ENCODE measurements around the gene LRP2. TPM values are rescaled to one million over a fixed set of nuclear protein-coding genes. Genes with fewer than 3 reads are reported as not detected.

Gene LRP2
- total RNA-seq, 1 donor from 2014 or later: 0.24 TPM

DNA sequence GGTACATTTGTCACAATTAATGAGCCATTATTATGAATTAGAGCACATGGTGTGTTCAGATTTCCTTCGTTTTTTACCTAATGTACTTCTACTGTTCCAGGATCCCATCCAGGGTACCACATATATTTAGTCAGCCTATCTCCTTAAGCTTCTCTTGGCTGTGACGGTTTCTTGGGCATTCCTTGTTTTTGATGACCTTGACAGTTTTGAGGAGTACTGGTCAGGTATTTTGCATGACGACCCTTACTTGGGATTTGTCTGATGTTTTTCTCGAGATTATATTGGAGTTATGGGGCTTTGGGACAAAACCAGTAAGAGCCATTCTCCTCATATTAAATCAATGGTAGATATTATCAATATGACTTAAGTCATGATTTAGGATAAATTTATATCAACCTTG lies 10.2 kb upstream of the LRP2 start:
- no peak for DNase-seq (ENCODE audit: extremely low spot score, unreplicated experiment)
- H3K27me3 Mint-ChIP-seq (ENCODE audit: unreplicated experiment): peaks cover 45% of the 10 kb centered on the region
- no peak overlapping the region for H3K27ac Mint-ChIP-seq (ENCODE audit: unreplicated experiment)
- H3K4me1 Mint-ChIP-seq (ENCODE audit: unreplicated experiment): no peaks in the 10 kb centered on the region
- no peaks in the 10 kb centered on the region for H3K36me3 Mint-ChIP-seq (ENCODE audit: unreplicated experiment)
- no peak overlapping the region for H3K4me3 Mint-ChIP-seq (ENCODE audit: unreplicated experiment)
- TF ChIP-seq, protein P1, sequence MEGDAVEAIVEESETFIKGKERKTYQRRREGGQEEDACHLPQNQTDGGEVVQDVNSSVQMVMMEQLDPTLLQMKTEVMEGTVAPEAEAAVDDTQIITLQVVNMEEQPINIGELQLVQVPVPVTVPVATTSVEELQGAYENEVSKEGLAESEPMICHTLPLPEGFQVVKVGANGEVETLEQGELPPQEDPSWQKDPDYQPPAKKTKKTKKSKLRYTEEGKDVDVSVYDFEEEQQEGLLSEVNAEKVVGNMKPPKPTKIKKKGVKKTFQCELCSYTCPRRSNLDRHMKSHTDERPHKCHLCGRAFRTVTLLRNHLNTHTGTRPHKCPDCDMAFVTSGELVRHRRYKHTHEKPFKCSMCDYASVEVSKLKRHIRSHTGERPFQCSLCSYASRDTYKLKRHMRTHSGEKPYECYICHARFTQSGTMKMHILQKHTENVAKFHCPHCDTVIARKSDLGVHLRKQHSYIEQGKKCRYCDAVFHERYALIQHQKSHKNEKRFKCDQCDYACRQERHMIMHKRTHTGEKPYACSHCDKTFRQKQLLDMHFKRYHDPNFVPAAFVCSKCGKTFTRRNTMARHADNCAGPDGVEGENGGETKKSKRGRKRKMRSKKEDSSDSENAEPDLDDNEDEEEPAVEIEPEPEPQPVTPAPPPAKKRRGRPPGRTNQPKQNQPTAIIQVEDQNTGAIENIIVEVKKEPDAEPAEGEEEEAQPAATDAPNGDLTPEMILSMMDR (IDR thresholded peaks at IDR 0.05): no peak
- no peaks in the 10 kb centered on the region for H3K9me3 Mint-ChIP-seq (ENCODE audit: unreplicated experiment)

DNA sequence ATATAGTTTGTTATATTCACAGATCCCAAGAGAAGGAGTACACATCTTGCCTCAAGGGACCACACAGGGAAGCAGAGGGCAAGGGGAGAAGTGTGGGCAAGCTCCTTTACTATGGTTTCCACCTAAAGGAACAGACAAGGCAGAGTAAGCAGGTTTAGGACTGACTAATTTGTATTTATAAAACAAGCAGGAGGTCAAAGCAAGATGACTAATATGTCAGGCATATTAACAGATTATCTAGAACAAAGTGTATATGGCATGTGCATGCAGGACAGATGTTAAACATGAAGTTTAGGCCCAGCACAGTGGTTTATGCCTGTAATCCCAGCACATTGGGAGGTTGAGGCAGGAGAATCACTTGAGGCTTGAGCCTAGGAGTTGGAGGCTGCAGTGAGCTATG lies 3.7 kb upstream of the LRP2 start:
- Mint-ChIP-seq H3K4me1 (ENCODE audit: unreplicated experiment) (peaks cover 39% of the 10 kb centered on the region), H3K4me3 (ENCODE audit: unreplicated experiment) (no peak overlapping the region), H3K36me3 (ENCODE audit: unreplicated experiment) (no peaks in the 10 kb centered on the region), H3K27me3 (ENCODE audit: unreplicated experiment) (peaks cover 40% of the 10 kb centered on the region), H3K9me3 (ENCODE audit: unreplicated experiment) (no peaks in the 10 kb centered on the region), H3K27ac (ENCODE audit: unreplicated experiment) (no peak overlapping the region)
- DNase-seq (ENCODE audit: extremely low spot score, unreplicated experiment): no peak
- TF ChIP-seq, protein P1 (IDR thresholded peaks at IDR 0.05): no peak

DNA sequence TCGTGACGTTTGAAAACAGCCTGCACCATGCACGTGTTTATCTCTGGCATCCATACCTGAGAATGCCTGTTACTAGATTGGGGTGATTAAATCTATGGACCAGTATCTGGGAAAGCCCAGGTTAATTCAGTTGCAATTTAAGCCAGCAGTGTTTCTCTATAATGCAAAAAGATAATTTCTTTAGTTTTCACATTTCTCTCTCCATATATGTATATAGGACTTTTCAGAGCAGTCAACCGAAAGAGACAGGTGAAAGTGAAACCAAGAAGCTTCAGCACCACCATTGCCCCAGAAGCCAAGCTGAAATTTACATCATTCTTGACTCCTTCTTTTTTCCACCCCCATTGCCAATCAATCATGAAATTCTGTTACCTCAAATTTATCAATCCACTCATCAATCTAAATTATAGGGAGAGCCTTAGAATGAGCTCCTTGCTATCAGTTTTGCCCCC lies 2.7 kb upstream of the LRP2 start:
- peak overlapping the region; percentile 12 for H3K27ac Mint-ChIP-seq (ENCODE audit: unreplicated experiment)
- peaks cover 37% of the 10 kb centered on the region for H3K27me3 Mint-ChIP-seq (ENCODE audit: unreplicated experiment)
- H3K36me3 Mint-ChIP-seq (ENCODE audit: unreplicated experiment): no peaks in the 10 kb centered on the region
- TF ChIP-seq, protein P1 (IDR thresholded peaks at IDR 0.05): no peak
- peak overlapping the region; percentile 75 for H3K4me3 Mint-ChIP-seq (ENCODE audit: unreplicated experiment)
- H3K4me1 Mint-ChIP-seq (ENCODE audit: unreplicated experiment): peaks cover 40% of the 10 kb centered on the region
- H3K9me3 Mint-ChIP-seq (ENCODE audit: unreplicated experiment): no peaks in the 10 kb centered on the region
- DNase-seq (ENCODE audit: extremely low spot score, unreplicated experiment): no peak

DNA sequence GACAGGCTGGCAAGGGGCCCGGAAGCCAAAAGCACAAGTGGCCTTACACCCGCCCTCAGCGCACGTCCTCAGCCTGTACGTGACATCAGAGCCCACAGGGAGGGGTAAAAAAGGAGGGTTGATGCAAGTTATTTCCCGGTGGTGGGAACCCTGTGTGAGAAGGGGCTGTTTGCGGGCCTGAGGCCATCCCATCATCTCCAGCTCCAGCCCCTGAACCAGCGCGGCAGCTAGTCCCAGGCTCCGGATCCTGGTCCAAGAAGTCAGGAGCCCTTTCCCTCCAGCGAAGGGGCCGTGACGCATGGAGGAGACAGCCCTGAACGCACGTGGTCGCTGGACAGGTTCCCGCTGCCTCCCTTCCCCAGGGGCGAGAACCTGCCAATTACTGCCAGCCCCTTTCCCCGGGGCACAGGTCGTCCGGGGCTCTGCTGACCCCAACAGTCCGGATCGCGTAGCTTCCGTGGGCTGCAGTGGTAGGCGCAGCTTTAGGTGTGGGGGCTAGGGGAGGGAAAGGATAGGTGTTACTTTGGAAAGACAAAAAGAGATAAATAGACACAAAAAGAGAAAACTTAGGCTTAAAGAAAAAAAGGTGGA lies 1.3 kb upstream of the LRP2 start:
- Mint-ChIP-seq H3K4me3 (ENCODE audit: unreplicated experiment) (peak overlapping the region; percentile 75), H3K4me1 (ENCODE audit: unreplicated experiment) (peaks cover 40% of the 10 kb centered on the region), H3K27ac (ENCODE audit: unreplicated experiment) (no peak overlapping the region), H3K27me3 (ENCODE audit: unreplicated experiment) (peaks cover 41% of the 10 kb centered on the region), H3K9me3 (ENCODE audit: unreplicated experiment) (no peaks in the 10 kb centered on the region), H3K36me3 (ENCODE audit: unreplicated experiment) (no peaks in the 10 kb centered on the region)
- TF ChIP-seq, protein P1 (IDR thresholded peaks at IDR 0.05): no peak
- DNase-seq (ENCODE audit: extremely low spot score, unreplicated experiment): no peak

DNA sequence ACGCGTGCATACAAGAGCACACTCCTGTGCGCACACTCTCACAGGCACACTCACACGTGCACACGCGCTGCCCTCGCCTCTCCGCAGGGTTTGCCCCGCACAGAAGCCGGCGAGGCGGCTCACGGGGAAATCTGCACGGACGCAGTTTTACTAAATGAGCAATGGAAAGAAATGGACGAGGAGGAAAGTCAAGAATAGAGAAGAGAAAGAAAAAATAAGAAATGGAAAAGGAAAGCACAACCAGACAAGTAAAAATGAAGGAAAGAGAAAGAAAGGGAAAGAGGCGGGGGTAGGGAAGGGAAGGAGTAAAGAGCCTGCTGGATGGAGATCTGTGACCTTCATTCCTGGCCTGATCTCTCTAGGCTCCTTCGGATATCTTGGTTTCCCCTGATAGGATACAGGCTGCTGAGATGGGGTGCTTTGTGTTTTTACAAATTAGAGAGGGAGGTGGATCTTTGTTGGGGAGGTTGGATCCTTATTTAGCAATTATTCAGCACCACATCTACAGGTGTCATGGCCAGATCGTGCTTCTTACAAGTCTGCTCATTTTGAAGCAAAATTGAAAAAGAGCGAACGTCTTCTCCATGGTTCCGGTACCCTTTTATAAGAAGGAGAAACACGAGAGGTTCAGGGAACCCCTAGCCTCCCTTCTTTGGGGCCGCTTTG lies 693 bp upstream of the LRP2 start:
- H3K27ac Mint-ChIP-seq (ENCODE audit: unreplicated experiment): no peak overlapping the region
- peaks cover 40% of the 10 kb centered on the region for H3K4me1 Mint-ChIP-seq (ENCODE audit: unreplicated experiment)
- TF ChIP-seq, protein P1 (IDR thresholded peaks at IDR 0.05): no peak
- DNase-seq (ENCODE audit: extremely low spot score, unreplicated experiment): no peak
- peaks cover 47% of the 10 kb centered on the region for H3K27me3 Mint-ChIP-seq (ENCODE audit: unreplicated experiment)
- H3K9me3 Mint-ChIP-seq (ENCODE audit: unreplicated experiment): no peaks in the 10 kb centered on the region
- no peaks in the 10 kb centered on the region for H3K36me3 Mint-ChIP-seq (ENCODE audit: unreplicated experiment)
- peak overlapping the region; percentile 75 for H3K4me3 Mint-ChIP-seq (ENCODE audit: unreplicated experiment)
